IPS-20b (cell line): ENCODE data around the gene RPAP3.

Experiments used
- H3K27ac ChIP-seq: one replicate; pipeline ENCODE4 v1.5.1; 2013; ENCODE audit warnings: low read length
- H3K27me3 ChIP-seq: 2 replicates; pipeline ENCODE4 v1.6.1; 2013; ENCODE audit warnings: mild to moderate bottlenecking, low read length, inconsistent platforms; ENCODE audit not compliant: insufficient read depth
- H3K36me3 ChIP-seq: 2 replicates; pipeline ENCODE4 v1.6.1; 2013; ENCODE audit warnings: low read depth, mild to moderate bottlenecking, inconsistent platforms, low read length, moderate library complexity; ENCODE audit not compliant: insufficient read depth
- H3K4me1 ChIP-seq: 2 replicates; pipeline ENCODE4 v1.6.1; 2013; ENCODE audit warnings: mild to moderate bottlenecking, control low read depth, inconsistent platforms, low read length, moderate library complexity; ENCODE audit not compliant: insufficient read depth
- H3K4me3 ChIP-seq: 2 replicates; pipeline ENCODE4 v1.5.1; 2013; ENCODE audit warnings: mild to moderate bottlenecking, low read length, inconsistent platforms
- H3K9ac ChIP-seq: 2 replicates; pipeline ENCODE4 v1.6.1; 2013; ENCODE audit warnings: low read depth, mild to moderate bottlenecking, inconsistent platforms, low read length, moderate library complexity
- H3K9me3 ChIP-seq: 2 replicates; pipeline ENCODE4 v1.6.1; 2013; ENCODE audit warnings: mild to moderate bottlenecking, low read depth, low read length, inconsistent platforms; ENCODE audit not compliant: insufficient read depth

RPAP3 gene

DNA sequence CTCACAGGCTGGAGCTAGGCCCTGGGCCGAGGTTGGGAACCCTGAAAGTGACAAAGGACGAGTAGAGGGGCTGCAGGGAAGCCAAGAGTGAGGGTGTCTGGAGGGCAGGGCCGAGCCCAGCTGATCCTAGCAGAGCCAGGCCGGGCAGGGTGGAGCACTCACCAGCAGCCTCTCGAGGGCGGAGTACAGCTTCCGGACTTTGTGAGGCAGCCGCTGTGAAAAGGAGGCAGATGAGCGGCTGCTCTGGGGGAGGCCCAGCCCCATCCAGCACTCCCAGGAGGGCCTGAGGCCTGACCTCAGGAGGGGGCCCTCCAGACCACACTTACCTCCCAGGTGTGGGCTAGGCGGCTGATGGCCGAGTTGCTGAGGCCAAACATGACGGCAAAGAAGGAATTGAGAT lies 34.1 kb upstream of the RPAP3 start:
- H3K36me3 ChIP-seq = no peaks in the 10 kb centered on the region
- H3K27ac ChIP-seq = no peak overlapping the region
- H3K4me3 ChIP-seq = no peak overlapping the region
- H3K27me3 ChIP-seq = no peaks in the 10 kb centered on the region
- H3K9ac ChIP-seq = no peak overlapping the region
- no peaks in the 10 kb centered on the region for H3K9me3 ChIP-seq
- H3K4me1 ChIP-seq = peaks cover 4% of the 10 kb centered on the region

DNA sequence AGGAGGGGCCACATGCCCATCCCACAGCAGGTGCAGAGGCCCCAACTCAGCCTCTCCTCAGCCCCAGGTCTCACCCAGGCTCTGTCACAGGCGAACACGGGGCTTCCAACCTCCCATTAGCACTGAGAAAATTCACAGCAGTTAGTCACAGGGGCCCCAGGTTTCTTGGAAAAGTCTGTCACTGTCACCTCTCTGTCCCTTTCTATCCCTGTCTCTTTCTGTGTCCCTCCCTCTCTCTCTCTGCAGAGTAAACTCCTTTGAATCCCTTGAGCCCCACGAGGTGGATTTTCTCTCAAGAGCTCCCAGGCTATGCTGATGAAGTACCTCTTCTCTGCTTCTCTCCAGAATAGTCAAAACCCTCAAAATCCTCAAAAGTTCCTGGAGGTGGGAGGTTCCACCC lies 33.5 kb upstream of the RPAP3 start:
- H3K27me3 ChIP-seq = no peaks in the 10 kb centered on the region
- H3K4me1 ChIP-seq = peaks cover 10% of the 10 kb centered on the region
- no peaks in the 10 kb centered on the region for H3K36me3 ChIP-seq
- H3K9me3 ChIP-seq = no peaks in the 10 kb centered on the region
- H3K4me3 ChIP-seq = no peak overlapping the region
- H3K27ac ChIP-seq = no peak overlapping the region
- H3K9ac ChIP-seq = no peak overlapping the region

DNA sequence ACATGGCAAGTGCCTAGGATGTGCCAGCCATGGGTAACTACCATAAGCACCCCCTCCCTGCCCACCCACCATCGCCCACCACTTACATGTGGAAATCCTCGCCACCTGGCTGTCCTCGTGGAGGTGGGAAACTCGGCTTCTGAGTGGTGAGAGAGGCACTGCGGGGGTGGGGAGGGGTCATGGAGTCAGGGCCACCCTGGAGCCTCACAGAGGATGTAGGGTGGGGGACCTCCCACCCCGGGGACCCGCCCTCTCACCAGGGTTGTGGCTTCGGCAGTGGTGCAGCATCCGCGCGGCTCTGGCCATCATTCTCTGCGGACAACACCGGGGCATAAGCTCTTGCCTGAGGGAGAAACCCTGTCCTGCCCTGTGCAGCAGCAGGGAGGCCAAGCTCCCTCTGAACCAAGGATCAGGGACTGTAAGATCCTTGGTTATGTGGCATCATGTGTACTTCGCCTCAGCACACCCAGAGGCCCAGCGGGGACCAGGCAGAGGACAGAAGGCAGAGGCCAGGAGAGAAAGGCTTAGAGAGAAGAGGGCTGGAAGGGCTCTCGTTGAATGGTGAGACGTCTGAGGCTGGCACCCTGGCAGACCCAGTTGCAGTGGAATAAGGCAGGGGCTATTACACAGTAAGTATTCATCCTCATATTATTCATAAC lies 32.2 kb upstream of the RPAP3 start:
- Histone ChIP-seq H3K27ac (no peak overlapping the region), H3K4me3 (no peak overlapping the region), H3K9me3 (no peaks in the 10 kb centered on the region), H3K9ac (no peak overlapping the region), H3K4me1 (peaks cover 13% of the 10 kb centered on the region), H3K36me3 (no peaks in the 10 kb centered on the region), H3K27me3 (no peaks in the 10 kb centered on the region)

DNA sequence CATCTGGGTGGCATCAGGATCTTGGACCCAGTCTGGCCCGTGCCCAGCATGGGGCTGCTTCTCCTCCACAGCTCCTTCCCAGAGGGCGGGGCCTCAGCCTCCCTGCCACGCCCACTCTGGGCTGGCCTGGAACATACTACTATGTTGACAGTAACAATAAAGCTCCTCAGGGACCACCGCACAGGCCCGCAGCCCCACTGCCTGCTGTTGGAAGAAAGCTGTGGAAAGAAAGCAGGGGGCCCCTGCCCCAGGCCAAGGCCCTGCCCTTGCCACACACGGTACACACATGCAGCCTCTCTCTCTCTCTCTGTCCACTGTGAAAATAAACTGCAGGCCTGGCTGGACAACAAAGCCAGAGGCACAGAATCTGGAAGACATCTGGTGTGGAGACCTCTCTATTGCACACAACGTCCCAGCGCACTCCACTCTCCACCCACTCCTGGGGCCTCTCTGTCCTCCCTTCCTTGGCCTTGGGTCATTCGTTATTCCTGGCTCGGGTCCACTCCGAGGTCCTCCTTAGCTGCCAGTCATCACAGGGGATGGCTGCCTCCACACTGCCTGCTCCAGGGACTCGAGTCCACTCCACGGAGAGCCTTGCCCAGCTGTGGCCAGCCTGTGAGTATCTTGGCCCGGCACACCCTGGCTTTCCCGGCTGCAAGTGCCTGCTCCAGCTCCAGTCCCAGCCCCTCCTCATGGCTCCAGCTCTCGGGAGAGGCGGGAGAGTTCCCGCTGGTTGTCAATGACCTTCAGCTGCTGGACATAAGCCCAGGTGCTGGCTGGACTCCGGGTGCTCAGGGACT lies 31.2 kb upstream of the RPAP3 start:
- no peaks in the 10 kb centered on the region for H3K9me3 ChIP-seq
- H3K4me3 ChIP-seq = no peak overlapping the region
- no peaks in the 10 kb centered on the region for H3K27me3 ChIP-seq
- H3K36me3 ChIP-seq = no peaks in the 10 kb centered on the region
- H3K4me1 ChIP-seq = peaks cover 13% of the 10 kb centered on the region
- H3K27ac ChIP-seq = no peak overlapping the region
- H3K9ac ChIP-seq = no peak overlapping the region

DNA sequence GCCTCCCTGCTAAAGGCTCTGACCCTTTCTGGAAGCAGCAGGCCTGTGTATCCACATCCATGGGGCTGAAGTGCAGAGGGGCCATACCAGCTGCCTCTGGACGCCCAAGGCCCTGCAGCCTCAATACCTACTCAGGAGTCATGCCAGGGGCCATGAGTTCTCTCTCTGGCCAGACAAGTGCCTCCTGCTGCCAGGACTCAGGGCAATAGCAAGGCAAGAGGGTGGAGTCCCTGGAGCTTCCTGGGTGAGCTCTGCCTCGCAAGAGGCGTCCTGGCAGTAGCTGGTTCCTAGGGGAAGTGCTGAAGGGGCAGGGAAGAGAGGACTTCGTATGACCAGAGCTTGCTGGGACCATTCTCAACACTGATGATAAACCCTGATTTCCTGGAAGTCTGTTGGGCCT lies 30.4 kb upstream of the RPAP3 start:
- Histone ChIP-seq H3K36me3 (no peaks in the 10 kb centered on the region), H3K4me3 (no peak overlapping the region), H3K9me3 (no peaks in the 10 kb centered on the region), H3K27me3 (no peaks in the 10 kb centered on the region), H3K9ac (no peak overlapping the region), H3K27ac (no peak overlapping the region), H3K4me1 (peaks cover 13% of the 10 kb centered on the region)

DNA sequence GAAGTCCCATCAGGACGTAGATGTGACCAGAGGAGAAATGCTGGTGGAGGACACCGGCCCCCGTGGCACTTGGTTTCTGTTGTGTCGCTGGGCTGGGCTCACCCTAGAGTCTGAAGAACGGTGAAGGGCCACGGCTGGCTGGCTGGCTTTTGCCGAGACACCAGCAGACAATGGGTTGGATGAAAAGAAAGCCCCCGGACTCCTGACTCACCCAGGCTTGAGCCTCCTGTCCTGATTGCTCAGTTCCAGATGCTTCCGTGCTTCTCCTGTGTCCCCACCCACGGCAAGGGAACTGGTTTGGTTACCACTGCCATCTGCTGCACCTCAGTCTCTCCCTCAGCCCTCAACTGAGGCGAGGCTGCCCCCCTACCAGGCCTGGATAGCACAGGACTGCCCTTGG lies 29.8 kb upstream of the RPAP3 start:
- H3K9me3 ChIP-seq = no peaks in the 10 kb centered on the region
- H3K27me3 ChIP-seq = no peaks in the 10 kb centered on the region
- H3K4me3 ChIP-seq = no peak overlapping the region
- H3K4me1 ChIP-seq = peaks cover 13% of the 10 kb centered on the region
- no peak overlapping the region for H3K27ac ChIP-seq
- no peaks in the 10 kb centered on the region for H3K36me3 ChIP-seq
- H3K9ac ChIP-seq = no peak overlapping the region

DNA sequence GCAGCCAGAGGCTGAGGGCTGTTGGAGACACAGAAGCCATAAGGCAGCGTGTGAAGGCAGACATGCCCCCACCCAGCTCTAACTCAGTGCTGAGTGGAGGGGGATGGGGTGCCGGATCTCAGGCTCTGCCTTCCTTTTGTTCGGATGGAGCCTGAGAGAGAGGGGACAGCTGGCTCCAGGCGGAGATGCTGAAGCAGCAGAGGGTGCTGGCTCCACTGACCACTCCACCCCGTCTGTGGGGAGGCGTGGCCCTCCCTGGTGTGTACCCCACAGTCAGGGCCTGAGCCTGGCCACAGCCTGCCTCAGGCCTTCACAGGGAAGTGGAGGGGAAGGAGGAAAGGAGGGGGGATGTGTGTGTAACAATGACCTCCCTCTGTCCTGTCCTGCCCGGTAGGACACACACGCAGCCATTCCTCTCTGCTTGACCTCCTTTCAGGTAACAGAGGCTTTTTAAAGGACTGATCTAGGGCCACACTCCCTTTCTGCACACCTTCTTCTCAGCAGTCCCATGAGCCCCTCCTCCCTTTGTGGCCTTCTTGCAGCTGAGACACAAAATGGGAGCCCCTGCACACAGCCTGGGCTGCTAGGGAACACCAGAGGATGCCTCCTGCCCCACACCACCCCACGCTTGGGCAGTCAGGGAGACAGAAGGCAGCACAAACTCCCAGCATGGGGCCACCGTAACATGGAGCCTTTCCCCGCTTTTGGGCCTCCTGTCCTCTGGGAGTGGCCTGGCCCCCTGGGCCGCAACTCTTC lies 29.1 kb upstream of the RPAP3 start:
- H3K4me1 ChIP-seq = peaks cover 13% of the 10 kb centered on the region
- H3K27ac ChIP-seq = peak overlapping the region; percentile 49
- no peaks in the 10 kb centered on the region for H3K9me3 ChIP-seq
- peak overlapping the region; percentile 55; the same call in 1 of the 2 replicates for H3K9ac ChIP-seq
- H3K36me3 ChIP-seq = no peaks in the 10 kb centered on the region
- no peak overlapping the region; the same call in 1 of the 2 replicates for H3K4me3 ChIP-seq
- no peaks in the 10 kb centered on the region for H3K27me3 ChIP-seq

DNA sequence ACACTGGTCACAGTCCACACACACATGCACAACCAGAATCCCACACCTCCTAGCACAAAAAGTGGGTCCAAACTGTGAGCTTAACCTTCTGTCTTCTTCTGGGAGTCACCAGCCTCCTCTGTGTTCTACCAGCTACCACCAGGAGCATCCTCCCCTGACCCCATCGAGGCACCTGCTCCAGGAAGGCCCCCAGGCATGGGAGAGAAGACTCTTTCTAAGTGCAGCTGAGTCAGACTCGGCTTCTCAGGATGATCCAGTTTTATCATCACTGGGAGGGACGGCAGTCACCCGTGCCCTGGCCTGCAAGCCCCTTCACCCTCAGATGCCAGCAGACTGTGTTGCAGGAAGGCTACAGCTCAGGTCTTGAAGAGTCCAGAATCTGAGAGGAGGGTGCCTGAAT lies 27.3 kb upstream of the RPAP3 start:
- Histone ChIP-seq H3K9ac (no peak overlapping the region), H3K9me3 (no peaks in the 10 kb centered on the region), H3K4me3 (no peak overlapping the region), H3K4me1 (peaks cover 13% of the 10 kb centered on the region), H3K27me3 (no peaks in the 10 kb centered on the region), H3K36me3 (no peaks in the 10 kb centered on the region), H3K27ac (no peak overlapping the region)

DNA sequence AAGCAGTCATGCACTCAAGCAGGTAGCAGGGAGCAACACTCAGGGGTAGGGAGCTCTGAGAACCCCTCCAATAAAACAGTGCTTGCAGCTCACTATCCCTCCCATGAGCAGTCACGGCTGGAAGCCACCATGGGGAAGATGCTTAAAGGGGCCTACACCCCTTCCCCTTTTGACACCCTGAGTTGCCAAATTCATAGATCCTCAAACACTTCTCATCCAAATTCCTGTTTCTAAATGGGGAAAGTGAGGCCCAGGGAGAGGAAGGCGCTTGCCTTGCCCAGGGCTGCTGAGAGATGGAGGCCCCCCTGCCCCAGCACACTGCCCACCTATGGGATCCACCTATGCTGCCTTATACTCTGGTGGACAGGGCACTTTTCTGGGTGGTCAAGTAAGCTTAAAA lies 26.7 kb upstream of the RPAP3 start:
- H3K9me3 ChIP-seq = no peaks in the 10 kb centered on the region
- H3K27me3 ChIP-seq = no peaks in the 10 kb centered on the region
- no peak overlapping the region for H3K9ac ChIP-seq
- no peak overlapping the region for H3K27ac ChIP-seq
- no peak overlapping the region for H3K4me3 ChIP-seq
- peaks cover 13% of the 10 kb centered on the region for H3K4me1 ChIP-seq
- no peaks in the 10 kb centered on the region for H3K36me3 ChIP-seq

DNA sequence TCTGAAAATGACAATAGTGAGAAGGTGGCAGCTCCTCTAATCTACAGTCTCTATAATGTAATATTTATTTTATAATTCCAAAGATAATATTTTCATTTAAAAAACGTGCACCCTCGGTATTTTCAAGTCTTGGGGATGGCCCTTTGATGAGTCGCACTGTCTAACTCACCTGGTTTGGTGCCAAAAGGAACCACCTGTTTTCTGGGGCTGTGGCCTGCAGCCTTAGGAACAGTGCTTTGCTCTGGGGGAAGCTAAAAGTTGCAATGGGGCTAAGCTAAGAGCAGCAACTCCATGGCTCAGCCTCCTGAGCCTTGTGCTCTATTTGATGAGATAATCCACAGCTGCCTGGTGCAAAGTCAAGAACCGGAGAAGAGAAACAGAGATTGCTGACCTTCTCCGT lies 25.9 kb upstream of the RPAP3 start:
- Histone ChIP-seq H3K36me3 (no peaks in the 10 kb centered on the region), H3K4me1 (peaks cover 13% of the 10 kb centered on the region), H3K27ac (no peak overlapping the region), H3K4me3 (no peak overlapping the region), H3K27me3 (no peaks in the 10 kb centered on the region), H3K9me3 (no peaks in the 10 kb centered on the region), H3K9ac (no peak overlapping the region)

DNA sequence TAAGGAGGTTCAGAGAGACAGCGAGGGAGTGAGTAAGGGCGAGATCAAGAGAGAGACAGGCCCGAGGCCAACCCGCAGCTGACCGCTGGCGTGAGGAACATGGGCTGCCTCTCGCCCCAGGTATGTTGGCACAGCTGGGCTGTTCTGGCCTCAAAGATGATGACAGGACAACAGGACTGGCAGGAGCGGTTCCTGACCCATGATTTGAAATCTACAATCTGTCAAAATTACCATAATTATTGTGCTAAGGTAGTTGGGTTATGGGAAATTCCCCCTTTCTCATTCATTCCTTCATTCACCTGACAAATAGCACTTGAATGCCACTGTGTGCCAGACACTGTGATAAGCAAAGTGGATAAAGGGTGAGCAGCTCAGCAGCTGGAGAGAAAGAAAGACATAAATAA lies 24.5 kb upstream of the RPAP3 start:
- H3K4me3 ChIP-seq = no peak overlapping the region
- peaks cover 13% of the 10 kb centered on the region for H3K4me1 ChIP-seq
- no peaks in the 10 kb centered on the region for H3K27me3 ChIP-seq
- H3K9me3 ChIP-seq = no peaks in the 10 kb centered on the region
- H3K36me3 ChIP-seq = no peaks in the 10 kb centered on the region
- no peak overlapping the region for H3K9ac ChIP-seq
- H3K27ac ChIP-seq = no peak overlapping the region

DNA sequence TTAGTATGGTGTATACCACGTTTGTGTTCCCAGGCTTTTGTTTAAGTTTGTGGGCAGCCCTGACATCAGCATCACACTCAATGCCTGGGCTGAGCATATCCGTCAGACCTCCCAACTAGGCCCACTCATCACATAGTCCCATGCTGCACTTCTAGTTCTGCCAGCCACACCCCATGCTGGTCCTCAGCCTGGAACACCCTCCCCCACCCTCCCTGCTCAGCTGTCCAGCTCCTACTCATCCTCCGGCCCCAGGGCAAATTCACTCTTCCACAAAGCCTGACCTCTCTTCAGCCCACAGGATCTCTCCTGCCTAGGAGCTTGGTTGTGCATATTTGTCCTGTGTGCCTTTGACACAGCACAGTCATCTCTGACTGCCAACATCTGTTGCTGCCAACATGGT lies 23.4 kb upstream of the RPAP3 start:
- Histone ChIP-seq H3K27me3 (no peaks in the 10 kb centered on the region), H3K27ac (no peak overlapping the region), H3K4me3 (no peak overlapping the region), H3K36me3 (no peaks in the 10 kb centered on the region), H3K9me3 (no peaks in the 10 kb centered on the region), H3K4me1 (peaks cover 2% of the 10 kb centered on the region), H3K9ac (no peak overlapping the region)
